ENCODE measurements around the gene GIT2.
A peak's percentile ranks its signal among the peaks of the same experiment; 100 is the strongest.

GIT2 gene

DNA sequence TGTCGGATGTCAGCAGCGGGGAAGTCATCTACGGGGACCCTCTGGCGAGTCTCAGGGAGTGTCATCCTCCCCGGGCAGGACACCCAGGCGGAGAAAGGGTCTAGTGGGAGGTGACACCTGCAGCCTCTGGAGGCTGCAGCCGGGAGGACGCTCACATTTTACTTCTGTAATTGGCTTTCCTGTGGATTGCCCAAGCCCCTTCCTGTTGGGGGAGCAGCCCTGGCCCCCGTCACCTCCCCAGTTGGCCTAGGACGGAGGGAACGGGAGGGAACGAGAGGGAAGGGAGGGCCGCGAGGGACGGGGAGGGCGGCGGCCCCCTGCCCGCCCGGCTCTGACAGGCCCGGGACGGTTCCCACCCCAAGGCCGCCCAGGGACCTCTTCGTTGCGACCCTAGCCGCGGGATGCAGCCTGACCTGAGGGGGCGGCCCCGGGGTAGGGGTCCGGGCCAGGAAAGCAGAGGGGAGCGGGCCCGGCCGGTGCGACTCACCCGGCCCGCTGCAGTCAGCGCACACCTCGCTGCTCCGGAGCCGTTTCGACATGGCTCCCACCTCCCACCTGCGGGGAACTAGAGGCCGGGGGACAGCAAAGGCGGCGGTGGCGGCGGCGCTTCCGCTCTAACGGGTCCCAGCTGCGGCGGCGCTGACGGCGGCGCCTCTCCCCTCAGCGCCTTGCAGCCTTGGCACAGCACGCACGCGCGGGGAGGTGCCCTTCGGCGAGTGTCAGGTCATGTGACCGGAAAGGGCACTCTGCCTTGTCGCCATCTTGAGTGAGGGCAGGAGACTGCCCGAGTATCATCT, at the start of gene GIT2:
Gene GIT2 (minus strand): TSS at position 683 of the 797 bp plus-strand sequence. CDS start 144 bp downstream, at position 539.
- Histone ChIP-seq H3K4me3 (peak within 1 kb of the TSS; percentile 85 to 100 (median 94)), H3K9me3 (replicated peaks in 1 of 11) (no peaks in the 10 kb centered on the region), H3K4me1 (peaks cover 49 to 63% (median 55%) of the 10 kb centered on the region in 10 experiments), H3K4me2 (peak within 1 kb of the TSS; percentile 72 to 98 (median 92)), H4K20me1 (peaks cover 19 to 49% (median 40%) of the 10 kb centered on the region in 11 experiments; a peak in 17 of 22 replicates), H3K9ac (peak within 1 kb of the TSS; percentile 92 to 98 (median 97)), H3K27ac (peak within 1 kb of the TSS; percentile 92 to 99 (median 97)), H3K27me3 (peaks cover 0 to 28% (median 16%) of the 10 kb centered on the region in 11 experiments; a peak in 18 of 22 replicates), H3K36me3 (peaks cover 17 to 28% (median 23%) of the 10 kb centered on the region in 11 experiments)
- peak in 5 of 11 experiments; percentile 47 to 72 (median 54); a peak in 5 of 22 replicates for TF ChIP-seq Cebpa-rat (IDR thresholded peaks at IDR 0.05)

DNA sequence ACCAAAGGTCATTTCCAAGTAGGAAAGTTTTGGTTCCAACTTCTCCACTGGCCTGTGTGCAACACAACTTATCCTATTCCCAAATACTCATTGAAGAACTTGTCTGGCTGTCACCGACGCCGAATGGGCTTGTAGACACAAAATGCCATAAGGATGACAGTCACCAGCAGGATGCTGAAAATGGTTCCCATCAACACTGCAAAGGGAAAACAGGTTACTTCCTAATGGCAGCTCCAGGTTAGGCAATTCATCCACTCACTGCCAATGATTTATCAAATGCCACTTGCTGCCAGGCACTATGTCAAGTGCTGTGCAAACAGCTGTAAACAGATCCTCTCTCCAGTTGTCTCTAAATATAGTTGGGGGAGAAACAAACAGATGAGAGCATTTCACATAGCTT, 46.1 kb upstream of the GIT2 start:
- Histone ChIP-seq H3K27me3 (no peaks in the 10 kb centered on the region), H3K9ac (peak overlapping the region in 5 of 11 experiments; percentile 19 to 60 (median 46); a peak in 7 of 22 replicates), H3K36me3 (peaks cover 27 to 59% (median 39%) of the 10 kb centered on the region in 11 experiments), H3K27ac (peak overlapping the region in 6 of 11 experiments; percentile 39 to 71 (median 55); a peak in 8 of 22 replicates), H3K4me1 (peaks cover 62 to 87% (median 77%) of the 10 kb centered on the region in 10 experiments), H3K9me3 (replicated peaks in 1 of 11) (no peaks in the 10 kb centered on the region), H4K20me1 (peaks cover 0 to 13% (median 3%) of the 10 kb centered on the region in 11 experiments; a peak in 8 of 22 replicates), H3K4me2 (peak overlapping the region in 7 of 11 experiments; percentile 41 to 80 (median 67); a peak in 12 of 22 replicates), H3K4me3 (no peak overlapping the region)
- TF ChIP-seq Cebpa-rat (IDR thresholded peaks at IDR 0.05): no peak

DNA sequence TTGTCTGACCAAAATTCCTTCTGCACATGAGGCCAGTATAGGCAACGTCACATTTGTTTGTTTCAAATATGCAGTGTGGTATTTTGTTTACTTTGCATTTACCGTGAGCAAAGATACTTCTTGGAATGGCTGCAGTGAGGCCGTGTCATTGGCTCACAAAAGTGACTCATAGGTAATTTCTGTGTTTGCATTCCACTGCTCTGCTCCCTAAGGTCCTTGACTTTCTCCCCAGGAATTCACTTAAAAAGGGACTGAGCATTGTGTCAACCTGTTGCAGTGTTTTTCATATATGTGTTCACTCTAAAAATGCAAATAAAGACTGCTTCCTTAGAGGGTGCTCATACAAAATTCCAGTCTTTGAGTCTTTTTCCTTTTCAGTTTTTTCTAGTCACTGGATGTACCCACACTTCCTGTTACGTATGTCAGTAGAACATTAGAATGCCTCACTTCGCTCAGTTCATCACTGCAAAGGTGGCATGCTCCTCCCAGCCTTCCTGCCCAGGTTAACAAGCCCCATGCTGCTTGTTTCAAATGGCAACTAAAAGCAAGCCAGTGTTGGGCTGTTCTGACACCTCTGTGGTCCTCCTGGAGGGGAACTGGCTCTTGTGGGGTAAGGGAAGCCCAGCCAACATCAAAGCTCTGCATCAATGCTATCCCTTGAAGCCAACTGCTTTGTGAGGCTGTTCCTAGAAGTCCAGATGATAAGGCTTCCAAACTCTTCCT, 43.1 kb upstream of the GIT2 start:
- peak overlapping the region in 10 of 11 experiments; percentile 41 to 74 (median 60); a peak in 21 of 22 replicates for H3K27ac ChIP-seq
- no peaks in the 10 kb centered on the region for H3K27me3 ChIP-seq
- H3K9ac ChIP-seq: peak overlapping the region in 3 of 11 experiments; percentile 1 to 42 (median 4); a peak in 7 of 22 replicates
- H4K20me1 ChIP-seq: peaks cover 0 to 30% (median 3%) of the 10 kb centered on the region in 11 experiments; a peak in 6 of 22 replicates
- H3K4me1 ChIP-seq: peaks cover 59 to 81% (median 72%) of the 10 kb centered on the region in 10 experiments
- no peak for TF ChIP-seq Cebpa-rat (IDR thresholded peaks at IDR 0.05)
- peak overlapping the region; percentile 46 to 80 (median 69) for H3K4me2 ChIP-seq
- H3K36me3 ChIP-seq: peaks cover 56 to 78% (median 66%) of the 10 kb centered on the region in 11 experiments
- H3K9me3 ChIP-seq (replicated peaks in 1 of 11): no peaks in the 10 kb centered on the region
- H3K4me3 ChIP-seq: no peak overlapping the region

DNA sequence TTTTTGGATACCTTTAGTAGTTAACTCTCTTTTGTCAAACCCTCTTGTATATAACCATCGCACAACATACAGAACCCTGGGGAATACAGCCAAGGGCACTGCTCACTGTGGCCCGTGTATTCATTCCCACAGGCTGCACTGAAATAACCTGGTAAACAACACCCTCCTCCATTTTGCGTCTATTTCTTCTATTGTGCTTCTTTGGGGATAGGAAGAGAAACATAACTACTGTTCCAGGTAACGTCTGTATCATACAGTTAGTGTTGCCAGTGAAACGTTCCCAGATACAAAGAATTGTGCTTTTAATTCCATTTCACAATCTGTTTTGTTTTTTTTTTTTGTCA, 42.5 kb upstream of the GIT2 start:
- peak overlapping the region in 3 of 11 experiments; percentile 68 to 74 (median 72); a peak in 6 of 22 replicates for H3K27ac ChIP-seq
- TF ChIP-seq Cebpa-rat (IDR thresholded peaks at IDR 0.05): no peak
- H3K4me2 ChIP-seq: peak overlapping the region in 10 of 11 experiments; percentile 46 to 80 (median 68); a peak in 17 of 22 replicates
- no peak overlapping the region for H3K4me3 ChIP-seq
- H3K27me3 ChIP-seq: no peaks in the 10 kb centered on the region
- peaks cover 58 to 75% (median 70%) of the 10 kb centered on the region in 10 experiments for H3K4me1 ChIP-seq
- peaks cover 56 to 78% (median 70%) of the 10 kb centered on the region in 11 experiments for H3K36me3 ChIP-seq
- no peaks in the 10 kb centered on the region for H3K9me3 ChIP-seq (replicated peaks in 1 of 11)
- no peak overlapping the region for H3K9ac ChIP-seq
- H4K20me1 ChIP-seq: peaks cover 0 to 31% (median 3%) of the 10 kb centered on the region in 11 experiments; a peak in 6 of 22 replicates

DNA sequence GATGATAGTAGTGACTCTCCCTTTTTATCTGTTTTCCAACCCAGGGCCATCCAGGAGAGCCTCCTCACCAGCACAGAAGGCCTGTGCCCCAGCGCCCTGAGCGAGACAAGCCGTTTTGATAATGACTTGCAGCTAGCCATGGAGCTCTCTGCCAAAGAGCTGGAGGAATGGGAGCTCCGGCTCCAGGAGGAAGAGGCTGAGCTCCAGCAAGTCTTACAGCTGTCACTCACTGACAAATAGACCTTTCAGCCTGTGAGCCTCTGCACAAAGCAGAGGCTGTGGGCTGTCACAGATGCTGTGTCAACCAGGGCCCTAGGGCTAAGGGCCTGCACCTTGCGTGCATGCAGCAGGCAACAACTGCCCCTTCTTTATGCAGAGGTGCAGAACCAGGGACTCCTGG, 41.1 kb upstream of the GIT2 start:
- Histone ChIP-seq H3K36me3 (peaks cover 59 to 86% (median 77%) of the 10 kb centered on the region in 11 experiments), H4K20me1 (peaks cover 0 to 31% (median 3%) of the 10 kb centered on the region in 11 experiments; a peak in 6 of 22 replicates), H3K27ac (peak overlapping the region in 2 of 11 experiments; percentile 3 to 16; a peak in 2 of 22 replicates), H3K9ac (no peak overlapping the region), H3K4me1 (peaks cover 46 to 61% (median 56%) of the 10 kb centered on the region in 10 experiments), H3K4me2 (peak overlapping the region in 8 of 11 experiments; percentile 1 to 50 (median 35); a peak in 12 of 22 replicates), H3K27me3 (no peaks in the 10 kb centered on the region), H3K9me3 (replicated peaks in 1 of 11) (no peaks in the 10 kb centered on the region), H3K4me3 (no peak overlapping the region)
- TF ChIP-seq Cebpa-rat (IDR thresholded peaks at IDR 0.05): no peak

DNA sequence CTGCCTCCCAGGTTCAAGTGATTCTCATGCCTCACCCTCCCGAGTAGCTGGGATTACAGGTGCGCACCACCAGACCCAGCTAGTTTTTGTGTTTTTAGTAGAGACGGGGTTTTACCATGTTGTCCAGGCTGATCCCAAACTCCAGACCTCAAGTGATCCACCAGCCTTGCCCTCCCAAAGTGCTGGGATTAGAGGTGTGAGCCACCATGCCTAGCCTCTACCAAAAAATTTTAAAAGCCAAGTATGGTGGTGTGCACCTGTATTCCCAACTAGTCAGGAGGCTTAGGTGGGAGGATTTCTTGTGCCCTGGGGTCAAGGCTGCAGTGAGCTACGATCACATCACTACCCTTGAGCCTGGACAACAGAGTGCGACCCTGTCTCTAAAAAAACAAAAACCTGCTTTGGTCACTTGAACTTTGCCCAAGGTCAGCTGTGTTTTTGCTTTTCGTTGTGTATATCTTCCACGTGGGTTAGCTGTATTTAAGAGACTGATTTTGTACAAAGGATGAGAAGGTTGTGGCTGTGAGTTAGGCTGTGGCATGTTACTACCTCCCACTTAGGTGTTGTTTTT, 39.5 kb upstream of the GIT2 start:
- H3K36me3 ChIP-seq: peaks cover 71 to 86% (median 83%) of the 10 kb centered on the region in 11 experiments
- no peaks in the 10 kb centered on the region for H3K9me3 ChIP-seq (replicated peaks in 1 of 11)
- peaks cover 30 to 44% (median 40%) of the 10 kb centered on the region in 10 experiments for H3K4me1 ChIP-seq
- peaks cover 0 to 31% (median 3%) of the 10 kb centered on the region in 11 experiments; a peak in 6 of 22 replicates for H4K20me1 ChIP-seq
- no peak overlapping the region for H3K4me3 ChIP-seq
- no peaks in the 10 kb centered on the region for H3K27me3 ChIP-seq
- no peak overlapping the region for H3K9ac ChIP-seq
- no peak overlapping the region for H3K27ac ChIP-seq
- no peak overlapping the region for H3K4me2 ChIP-seq
- no peak for TF ChIP-seq Cebpa-rat (IDR thresholded peaks at IDR 0.05)

GRCh38 chr12:110033888-110034287, 37.7 kb upstream of the GIT2 start:
- no peak overlapping the region for H3K27ac ChIP-seq
- H3K4me1 ChIP-seq: peaks cover 13 to 27% (median 23%) of the 10 kb centered on the region in 10 experiments
- no peaks in the 10 kb centered on the region for H3K27me3 ChIP-seq
- H3K9ac ChIP-seq: no peak overlapping the region
- peaks cover 87 to 100% (median 95%) of the 10 kb centered on the region in 11 experiments for H3K36me3 ChIP-seq
- H3K4me3 ChIP-seq: no peak overlapping the region
- peaks cover 0 to 22% (median 3%) of the 10 kb centered on the region in 11 experiments; a peak in 6 of 22 replicates for H4K20me1 ChIP-seq
- no peak overlapping the region for H3K4me2 ChIP-seq
- H3K9me3 ChIP-seq (replicated peaks in 1 of 11): no peaks in the 10 kb centered on the region
- TF ChIP-seq Cebpa-rat (IDR thresholded peaks at IDR 0.05): no peak

DNA sequence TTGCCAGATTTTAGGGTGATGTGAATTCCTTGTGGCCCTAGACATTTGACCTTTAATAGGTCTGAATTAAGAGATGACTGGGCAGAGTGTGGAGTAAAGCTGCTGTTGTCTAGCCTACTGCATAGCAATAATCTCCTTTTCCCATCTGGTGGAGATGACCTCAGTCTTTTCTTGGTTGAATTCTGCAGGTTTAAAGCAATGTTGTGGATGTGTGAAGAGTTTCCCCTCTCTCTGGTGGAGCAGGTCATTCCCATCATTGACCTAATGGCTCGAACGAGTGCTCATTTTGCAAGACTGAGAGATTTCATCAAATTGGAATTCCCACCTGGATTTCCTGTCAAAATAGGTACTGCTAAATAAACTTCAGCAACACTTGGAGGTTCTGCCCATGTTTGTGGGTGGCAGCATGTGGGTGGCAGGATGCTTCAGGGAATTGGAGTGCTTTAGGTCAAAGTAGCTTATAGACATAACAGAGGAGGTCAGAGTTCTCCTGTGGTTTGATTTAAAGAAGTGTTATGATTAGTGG, 33.2 kb upstream of the GIT2 start:
- Histone ChIP-seq H3K4me2 (no peak overlapping the region), H3K4me3 (no peak overlapping the region), H3K27me3 (no peaks in the 10 kb centered on the region), H3K36me3 (peaks cover 89 to 100% (median 95%) of the 10 kb centered on the region in 11 experiments), H3K9ac (no peak overlapping the region), H3K27ac (no peak overlapping the region), H3K4me1 (peaks cover 0 to 13% (median 0%) of the 10 kb centered on the region in 10 experiments; a peak in 4 of 20 replicates), H4K20me1 (peaks cover 0 to 1% (median 0%) of the 10 kb centered on the region in 11 experiments; a peak in 3 of 22 replicates), H3K9me3 (replicated peaks in 1 of 11) (no peaks in the 10 kb centered on the region)
- no peak for TF ChIP-seq Cebpa-rat (IDR thresholded peaks at IDR 0.05)

Measured in BLaER1 treated with 17β-estradiol and CSF1 and Interleukin-3, amounts not matched to agents 10 nM and 100 nM (cell line).